GM18517 (cell line): ENCODE measurements around the gene SNRNP200.

ENCODE experiments used
- ATAC-seq: cut with Tn5 transposase; IDR thresholded peaks from one replicate; pipeline ENCODE4 v1.9.1; 2021; ENCODE audit warnings: mild to moderate bottlenecking, moderate library complexity; ENCODE audit not compliant: unreplicated experiment

The SNRNP200 gene

DNA sequence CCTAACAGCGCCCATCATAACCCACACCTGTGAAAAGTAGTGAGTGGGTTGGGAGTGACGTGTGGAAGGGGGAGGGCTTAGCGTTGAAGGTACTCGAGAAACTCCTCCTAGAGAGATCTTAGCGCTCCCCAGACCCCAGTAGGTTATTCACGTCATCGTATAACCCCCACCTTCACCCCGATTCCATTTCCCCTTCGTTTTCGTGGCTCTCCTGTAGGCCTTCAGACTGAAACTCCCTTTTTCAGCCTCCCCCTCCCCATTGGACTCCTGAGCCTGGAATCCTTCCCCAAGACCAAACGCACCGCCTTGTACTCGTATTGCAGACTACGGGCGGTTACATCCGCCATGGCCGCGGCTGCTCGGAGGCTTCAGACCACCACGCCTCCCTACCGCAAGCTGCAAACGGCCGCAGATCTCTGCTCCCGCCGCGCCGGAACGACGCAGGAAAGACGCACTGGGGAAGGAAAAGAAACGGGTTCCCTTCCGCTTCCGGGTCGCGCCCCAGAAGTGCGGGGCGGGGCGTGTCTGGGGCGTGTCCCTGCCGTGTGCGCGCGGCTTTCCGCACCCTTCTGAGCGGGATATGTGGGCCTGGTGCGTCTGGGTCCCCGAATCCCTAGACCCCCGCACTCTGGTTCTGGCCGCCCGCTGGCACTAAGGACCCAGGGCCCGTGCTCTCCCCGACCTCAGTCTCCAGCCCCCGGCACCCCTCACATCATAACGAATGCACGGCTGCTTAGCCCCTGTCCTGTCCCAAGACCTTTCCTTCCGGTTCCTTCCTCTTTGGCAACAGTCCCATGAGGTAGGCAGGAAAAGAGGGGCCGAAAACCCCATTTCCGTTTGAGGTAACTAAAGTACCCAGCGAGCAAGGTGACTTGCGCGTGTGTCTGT is at the start of gene SNRNP200:
Gene SNRNP200 (minus strand): TSS at position 456 of the 888 bp plus-strand sequence. CDS start 109 bp downstream, at position 347.
- ATAC-seq, result peak; percentile 85

DNA sequence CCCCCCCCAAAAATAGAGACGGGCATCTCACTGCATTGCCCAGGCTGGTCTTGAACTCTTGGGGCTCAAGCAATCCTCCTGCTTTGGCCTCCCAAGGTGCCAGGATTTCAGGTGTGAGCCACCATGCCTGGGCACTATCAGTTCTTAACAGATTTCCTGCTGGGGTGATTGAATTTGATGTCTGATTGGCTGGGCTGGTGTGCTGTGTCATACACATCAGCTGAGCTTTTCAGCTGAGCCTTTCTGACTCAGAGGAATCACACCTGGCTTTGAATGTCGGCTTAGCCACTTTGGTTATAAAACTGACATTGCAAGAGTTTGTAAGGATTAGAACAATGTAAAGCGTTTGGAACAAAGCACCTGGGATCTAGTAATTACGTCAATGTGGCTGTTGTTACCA is 49.1 kb upstream of the SNRNP200 start:
- no peak for ATAC-seq

DNA sequence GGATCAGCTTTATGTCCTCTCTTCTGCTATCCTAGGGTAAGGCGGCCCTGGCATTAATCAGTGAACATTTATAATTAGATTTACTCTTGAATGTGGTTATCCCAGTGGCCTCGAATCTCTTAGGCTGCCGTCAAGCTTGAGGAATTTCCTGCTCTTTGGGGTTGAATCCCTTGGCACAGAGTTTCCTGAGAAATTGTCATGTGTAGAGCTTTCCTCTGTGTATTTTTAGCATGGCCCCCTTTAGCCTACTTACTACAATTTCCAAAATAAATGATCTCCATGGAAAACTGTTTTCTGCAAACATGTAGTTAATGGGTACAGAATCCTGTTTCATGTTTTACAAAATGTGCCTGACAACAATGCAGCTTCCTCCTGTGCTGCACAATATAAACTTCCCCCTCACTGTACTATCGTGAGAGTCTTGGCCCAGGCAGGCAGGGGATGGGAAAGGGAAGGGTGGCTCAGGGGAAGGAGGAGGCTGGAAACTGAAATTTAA is 48.3 kb upstream of the SNRNP200 start:
- ATAC-seq, result no peak

DNA sequence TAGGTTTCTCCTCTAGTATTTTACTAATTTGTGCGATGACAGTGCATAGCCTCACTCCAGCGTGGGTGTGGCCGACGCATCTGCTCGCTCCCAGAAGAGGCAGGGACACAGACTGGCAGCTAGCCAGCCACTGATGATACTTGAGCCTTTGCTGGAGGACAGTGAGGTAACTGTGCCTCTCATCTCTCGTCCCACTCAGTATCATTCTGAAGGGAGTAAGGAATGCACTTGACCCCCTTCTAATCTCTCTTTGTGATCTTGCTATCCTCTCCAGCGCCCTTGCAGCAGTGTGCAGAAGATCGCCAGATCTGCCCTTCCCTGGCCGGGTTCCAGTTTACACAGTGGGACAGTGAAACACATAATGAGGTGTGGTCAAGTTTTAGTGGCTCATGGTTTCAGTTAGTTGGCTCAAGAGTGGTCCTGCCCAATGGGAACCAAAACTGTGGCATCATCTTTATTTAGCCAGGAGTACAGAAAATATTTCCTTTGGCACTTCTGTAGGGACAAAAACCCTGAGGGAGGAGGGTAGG is 47.8 kb upstream of the SNRNP200 start:
- no peak for ATAC-seq

DNA sequence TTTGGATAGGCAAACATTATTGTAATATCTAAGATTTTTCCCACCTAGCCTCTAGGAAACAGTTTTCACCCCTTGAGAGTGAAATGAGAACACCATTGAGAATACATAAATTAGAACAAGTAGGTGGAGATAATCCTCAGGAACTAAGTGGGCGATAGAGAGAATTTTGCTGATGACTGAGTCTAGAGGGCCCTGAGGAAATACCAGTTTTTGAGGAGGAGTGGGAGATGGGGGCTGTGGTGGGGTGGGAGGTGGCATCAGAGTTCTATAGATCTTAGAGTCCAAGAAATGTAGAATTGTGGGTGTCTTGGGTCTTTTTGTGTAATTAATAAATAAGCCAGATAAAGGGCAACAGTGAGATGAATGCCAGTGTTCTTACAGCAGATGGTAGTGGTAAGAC is 42.0 kb upstream of the SNRNP200 start:
- ATAC-seq, result no peak

DNA sequence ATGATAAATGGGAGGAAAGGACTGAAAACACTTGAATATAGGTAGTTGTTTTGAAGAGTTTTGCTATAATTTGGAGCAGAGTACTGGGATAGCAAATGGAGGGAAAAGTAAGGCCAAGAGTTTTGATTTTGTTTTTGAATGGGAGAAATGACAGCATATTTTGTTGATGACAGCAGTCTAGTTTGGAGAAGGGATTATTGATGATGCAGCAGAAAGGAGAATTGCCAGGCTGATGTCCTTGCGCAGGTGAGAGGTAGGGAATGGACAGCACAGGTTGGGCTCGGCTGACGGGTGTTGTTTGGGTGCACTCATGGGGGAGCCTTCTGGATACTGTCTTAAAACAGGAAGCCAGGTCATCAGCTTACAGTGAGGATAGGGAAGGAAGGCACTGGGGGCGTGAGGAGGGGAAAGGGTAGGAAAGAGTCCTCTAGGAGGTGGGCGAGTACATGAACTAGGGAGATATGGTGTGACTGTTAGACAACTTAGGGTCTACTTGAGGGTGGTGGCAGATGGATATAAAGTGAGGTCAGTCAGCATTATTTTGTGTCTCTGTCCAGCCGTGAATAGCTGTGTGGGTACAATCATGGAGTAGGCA is 40.6 kb upstream of the SNRNP200 start:
- no peak for ATAC-seq

DNA sequence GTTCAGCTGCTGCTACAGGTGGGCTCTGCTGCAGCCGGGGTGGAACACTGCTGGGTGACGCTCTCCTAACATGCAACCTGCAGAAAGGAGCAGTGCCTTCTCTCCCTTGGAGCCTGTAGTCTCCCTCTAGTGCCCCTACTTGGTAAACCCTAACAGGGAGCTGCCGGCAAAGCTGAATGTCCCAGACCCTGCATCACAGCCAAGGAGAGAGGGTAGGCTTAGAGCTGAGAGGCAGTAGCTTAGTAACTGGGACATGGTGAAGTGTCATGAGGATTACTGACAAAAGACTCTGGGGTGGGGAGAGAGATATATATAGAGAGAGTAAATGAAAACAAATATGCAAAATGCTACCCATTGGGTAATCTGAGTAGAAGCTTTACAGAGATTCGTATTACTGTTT is 40.1 kb upstream of the SNRNP200 start:
- no peak for ATAC-seq

DNA sequence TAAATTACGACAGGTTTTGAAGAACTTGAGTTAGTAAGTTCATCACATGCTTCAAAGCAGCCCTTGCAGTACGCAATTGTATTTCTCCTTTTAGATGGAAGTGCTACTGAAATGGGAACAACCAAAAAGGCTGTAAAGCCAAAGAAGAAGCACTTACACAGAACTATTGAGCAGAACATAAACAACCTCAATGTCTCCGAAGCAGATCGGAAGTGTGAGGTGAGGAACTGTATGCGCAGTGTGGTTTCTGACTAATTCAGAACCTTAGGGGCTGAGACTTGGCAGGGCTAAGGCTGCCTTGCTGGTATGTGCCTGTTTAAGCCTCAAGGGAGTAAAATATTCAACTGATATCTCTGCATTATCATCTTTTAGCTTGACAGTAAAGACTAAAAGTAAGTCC is 38.7 kb upstream of the SNRNP200 start:
- ATAC-seq, result peak; percentile 83

DNA sequence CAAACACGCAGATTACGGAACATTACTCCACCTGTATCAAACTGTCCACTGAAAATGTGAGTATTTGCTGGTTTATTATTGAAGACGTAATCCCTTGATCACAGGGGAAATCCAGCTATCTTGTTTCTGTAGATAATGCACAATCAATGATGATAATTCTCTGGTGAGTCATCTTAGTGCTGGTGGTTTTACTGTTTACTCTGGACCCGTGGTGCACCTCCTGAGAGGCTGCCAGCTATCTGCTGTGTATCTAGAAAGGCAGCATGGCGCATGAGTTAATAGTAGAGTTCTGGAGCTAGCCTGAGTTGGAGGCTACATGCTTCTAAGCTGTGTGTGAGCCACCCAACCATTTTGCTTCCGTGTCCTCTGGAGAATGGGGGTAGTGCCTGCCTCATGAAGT is 36.7 kb upstream of the SNRNP200 start:
- ATAC-seq, result no peak

DNA sequence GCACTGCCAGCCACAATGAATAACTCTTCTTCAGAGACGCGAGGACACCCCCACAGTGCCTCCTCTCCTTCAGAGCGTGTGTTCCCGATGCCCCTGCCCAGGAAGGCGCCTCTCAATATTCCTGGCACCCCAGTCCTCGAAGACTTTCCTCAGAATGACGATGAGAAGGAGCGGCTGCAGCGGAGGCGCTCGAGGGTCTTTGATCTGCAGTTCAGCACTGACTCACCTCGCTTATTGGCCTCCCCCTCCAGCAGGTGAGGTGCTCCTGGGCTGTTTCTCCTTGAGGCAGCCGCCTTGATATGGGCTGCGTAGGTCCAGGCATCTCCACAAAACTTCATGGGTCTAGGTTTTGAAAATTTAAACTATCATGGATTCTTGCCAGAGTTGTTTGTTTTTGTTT is 36.3 kb upstream of the SNRNP200 start:
- no peak for ATAC-seq

DNA sequence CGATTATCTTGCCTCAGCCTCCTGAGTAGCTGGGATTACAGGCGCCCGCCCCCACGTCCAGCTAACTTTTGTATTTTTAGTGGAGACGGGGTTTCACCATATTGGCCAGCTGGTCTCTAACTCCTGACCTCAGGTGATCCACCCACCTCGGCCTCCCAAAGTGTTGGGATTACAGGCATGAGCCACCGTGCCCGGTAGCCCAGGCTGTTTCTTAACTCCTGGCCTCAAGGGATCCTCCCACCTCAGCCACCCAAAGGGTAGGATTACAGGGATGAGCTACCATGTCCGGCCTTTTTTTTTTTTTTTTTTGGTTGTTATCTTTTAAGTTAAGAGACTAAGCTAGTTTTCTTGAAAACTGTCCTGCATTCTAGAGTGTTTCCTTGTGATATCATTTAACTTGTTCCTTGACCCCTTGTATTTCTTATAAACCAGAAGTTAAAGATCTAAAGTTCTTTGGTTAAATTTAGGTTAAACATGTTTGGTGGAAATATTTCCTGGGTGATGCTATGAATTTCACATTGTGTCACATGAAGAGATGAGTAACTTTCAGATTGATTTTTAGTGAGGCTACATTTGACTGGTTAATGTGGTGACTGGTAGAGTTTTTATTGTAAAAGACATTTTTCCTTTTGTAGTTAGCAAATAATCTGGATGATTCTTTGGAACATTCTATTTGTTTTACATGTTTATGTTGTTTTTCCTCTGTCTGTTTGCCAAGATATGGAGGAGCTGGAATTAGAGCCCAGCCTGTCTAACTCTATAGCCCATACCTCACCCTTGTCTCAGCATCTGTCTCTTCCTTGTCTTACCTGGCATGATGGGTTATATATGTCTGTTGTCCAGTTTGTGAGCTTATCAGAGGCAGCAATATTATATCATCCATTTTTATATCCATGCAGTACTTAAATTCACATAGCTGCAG is 35.4 kb upstream of the SNRNP200 start:
- ATAC-seq, result no peak

DNA sequence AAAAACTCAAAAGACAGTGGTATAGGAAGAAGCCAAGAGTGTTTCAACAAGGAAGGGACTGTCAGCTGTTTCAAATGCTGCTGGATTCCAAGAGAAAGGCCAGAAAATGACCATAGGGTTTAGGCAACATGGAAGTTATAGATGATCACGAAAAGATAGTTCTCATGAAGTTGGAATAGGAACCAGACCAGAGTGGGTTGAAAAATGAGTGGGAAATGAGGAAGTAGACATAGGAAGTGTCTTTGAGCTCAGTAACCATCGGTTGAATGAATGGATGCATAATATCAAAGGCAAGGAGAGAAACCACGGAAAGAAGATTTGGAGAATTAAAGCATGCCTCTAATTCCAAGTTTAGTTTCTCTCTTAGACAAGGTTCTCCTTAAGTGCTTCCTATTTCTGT is 31.5 kb upstream of the SNRNP200 start:
- no peak for ATAC-seq

DNA sequence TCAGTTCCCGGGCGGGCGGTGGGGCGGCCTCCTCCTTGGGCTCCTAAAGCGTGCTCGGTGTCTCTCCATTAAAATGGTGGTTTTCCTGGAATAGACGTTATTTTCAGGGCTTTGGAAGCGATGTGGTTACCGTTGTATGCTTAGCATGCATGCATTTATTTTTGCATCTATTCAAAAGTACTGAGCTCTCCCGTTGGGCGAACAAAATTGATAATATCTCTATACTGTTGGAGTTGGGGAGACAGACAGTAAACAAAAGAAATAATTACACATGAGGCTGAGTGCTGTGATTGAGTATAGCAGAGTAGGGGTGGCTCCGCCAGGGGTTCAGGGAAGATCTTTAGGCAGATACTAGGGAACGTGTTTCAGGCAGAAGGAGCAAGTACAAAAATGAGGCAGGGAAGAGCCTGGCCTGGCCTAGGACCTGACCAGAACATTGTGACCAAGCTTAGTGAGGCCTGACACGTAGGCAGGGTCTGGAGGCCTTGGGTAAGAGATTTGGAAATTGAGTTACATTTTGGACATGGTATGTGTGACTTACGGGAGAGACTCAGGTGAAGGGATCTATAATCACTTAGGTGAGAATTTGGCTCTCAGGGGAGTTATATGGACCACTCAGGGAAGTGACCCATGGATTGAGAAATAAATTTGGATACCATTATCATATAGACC is 30.9 kb upstream of the SNRNP200 start:
- ATAC-seq, result peak; percentile 4

DNA sequence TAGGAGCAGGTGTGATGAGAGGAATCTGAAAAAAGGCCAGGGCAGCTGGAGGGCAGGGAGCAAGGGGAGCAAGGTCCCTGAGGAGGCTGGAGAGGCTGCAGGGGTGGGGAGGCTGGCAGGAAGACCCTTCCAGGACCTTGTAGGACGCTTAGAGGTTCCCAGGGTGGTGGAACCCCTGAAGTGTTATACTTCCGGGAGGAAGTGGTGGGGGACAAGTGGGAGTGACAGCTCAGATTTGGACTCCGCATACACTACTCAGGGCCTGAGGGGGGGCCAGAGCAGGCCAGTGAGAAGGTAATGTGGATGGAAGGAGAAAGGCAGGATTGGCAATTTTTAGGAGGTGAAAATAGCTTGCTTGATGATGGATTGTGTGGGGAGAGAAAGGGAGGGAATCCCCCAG is 28.4 kb upstream of the SNRNP200 start:
- ATAC-seq, result no peak

DNA sequence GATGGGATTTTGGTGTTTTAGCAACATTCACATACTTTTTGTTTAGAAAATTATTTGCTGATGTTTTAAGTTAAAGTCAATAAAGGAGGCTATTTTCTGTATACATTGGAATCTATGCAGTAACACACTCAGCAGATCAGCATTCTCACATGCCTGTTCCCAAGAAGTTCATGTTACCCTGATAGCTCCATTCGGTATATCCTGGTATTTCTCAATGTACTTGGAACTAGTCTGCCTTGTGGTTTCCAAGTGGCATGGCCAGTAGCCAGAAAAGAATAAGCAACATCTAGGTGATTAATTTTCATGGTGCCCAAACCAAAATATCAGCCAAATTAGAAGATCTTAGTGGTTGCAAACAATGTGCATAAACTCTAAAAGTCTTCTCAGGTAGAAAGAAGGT is 25.1 kb upstream of the SNRNP200 start:
- ATAC-seq, result no peak

DNA sequence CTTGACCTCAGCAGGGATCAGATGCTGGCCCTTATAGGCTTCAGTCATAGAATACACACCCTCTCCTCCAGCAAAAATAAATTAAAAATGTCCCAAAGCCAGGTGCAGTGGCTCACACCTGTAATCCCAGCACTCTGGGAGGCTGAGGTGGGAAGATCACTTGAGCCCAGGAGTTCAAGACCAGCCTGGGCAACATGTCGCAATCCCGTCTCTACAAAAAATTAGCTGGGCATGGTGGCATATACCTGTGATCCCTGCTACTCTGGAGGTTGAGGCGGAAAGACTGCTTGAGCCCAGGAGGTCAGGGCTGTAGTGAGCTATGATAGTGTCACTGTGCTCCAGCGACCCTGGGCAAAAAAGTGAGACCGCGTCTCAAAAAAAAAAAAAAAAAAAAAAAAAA is 24.5 kb upstream of the SNRNP200 start:
- ATAC-seq, result no peak

DNA sequence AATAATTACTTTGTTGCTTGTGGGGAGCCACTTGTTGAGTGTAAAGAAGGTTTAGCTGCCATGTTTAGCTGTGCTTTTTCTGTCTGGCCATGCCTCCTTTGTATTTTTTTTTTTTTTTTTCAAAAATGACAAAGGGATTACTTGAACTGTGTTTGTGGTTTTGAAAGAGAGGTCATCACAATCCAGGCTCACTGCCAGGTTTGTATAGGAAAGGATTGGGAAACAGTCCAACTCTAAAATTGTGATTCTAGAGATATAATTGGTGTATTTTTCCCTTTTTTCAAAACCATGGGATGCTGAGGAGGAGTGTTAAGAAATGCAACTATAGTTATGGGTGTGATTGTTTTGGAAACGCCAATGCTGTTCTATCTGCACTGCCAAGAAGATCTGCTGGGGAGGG is 24.1 kb upstream of the SNRNP200 start:
- ATAC-seq, result no peak

DNA sequence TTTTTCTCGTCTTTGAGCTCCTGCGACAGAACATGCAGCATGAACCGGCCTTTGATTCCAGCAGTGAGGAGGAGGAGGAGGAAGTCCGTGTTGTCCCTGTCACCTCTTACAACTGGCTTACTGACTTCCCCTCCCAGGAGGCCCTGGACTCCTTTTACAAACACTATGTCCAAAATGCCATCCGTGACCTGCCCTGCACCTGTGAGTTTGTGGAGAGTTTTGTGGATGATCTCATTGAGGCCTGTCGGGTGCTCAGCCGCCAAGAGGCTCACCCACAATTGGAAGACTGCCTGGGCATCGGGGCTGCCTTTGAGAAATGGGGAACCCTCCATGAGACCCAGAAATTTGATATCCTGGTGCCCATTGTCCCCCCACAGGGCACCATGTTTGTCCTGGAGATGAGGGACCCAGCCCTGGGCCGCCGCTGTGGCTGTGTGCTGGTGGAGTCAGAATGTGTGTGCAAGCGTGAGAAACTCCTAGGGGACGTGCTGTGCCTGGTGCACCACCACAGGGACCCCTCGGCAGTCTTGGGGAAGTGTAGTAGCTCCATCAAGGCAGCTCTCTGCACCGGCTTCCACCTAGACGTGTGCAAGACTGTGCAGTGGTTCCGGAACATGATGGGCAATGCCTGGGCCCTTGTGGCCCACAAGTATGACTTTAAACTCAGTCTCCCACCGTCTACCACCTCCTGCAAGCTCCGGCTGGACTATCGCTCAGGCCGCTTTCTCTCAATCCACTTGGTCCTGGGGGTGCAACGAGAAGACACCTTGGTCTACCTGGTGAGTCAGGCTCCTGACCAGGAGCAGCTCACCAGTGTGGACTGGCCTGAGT is 21.9 kb upstream of the SNRNP200 start:
- ATAC-seq, result no peak

DNA sequence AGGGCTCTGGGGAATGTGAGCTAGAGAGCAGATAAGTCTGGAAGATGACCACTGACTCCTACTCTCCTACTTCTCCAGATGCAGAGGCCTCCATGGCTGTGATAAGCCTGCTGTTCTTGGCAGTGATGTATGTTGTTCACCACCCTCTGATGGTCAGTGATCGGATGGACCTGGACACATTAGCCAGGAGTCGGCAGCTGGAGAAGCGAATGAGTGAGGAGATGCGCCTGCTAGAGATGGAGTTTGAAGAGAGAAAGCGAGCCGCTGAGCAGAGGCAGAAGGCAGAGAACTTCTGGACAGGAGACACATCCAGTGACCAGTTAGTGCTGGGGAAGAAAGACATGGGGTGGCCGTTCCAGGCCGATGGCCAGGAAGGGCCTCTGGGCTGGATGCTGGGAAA is 21.2 kb upstream of the SNRNP200 start:
- no peak for ATAC-seq

DNA sequence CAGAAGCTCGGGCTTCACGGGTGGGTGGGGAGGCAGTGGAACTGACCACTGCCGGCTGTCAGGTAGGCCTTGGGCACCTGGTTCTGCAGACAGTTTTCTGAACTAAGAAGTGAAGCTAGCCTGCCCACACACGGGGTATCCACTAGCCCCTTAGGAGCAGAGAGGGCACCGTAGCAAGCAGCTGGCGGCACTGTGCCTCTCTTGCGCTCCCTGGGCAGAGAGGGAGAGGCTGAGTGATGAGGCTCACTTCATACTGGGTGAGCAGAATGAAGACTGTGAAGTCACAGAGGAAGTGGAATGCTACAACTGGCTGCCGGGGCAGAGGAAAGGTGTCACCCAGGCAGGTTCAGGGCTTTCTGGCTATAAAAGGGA is 20.5 kb upstream of the SNRNP200 start:
- ATAC-seq, result no peak
